Measurements from ENCODE around the gene TPRN.

The TPRN gene

GRCh38 chr9:137161558-137162486 is 38.7 kb downstream of the TPRN start:
- no peak for DNase-seq (ENCODE audit: low spot score)

- DNase-seq (ENCODE audit: low spot score) = no peak
These were observed 39.6 kb downstream of the TPRN start for GRCh38 chr9:137160716-137161557.

- DNase-seq (ENCODE audit: low spot score) = no peak
These were observed 40.5 kb downstream of the TPRN start for GRCh38 chr9:137160054-137160425.

- no peak for DNase-seq (ENCODE audit: low spot score)
These were observed 41.2 kb downstream of the TPRN start for GRCh38 chr9:137159105-137160053.

- no peak for DNase-seq (ENCODE audit: low spot score)
These were observed 41.9 kb downstream of the TPRN start for GRCh38 chr9:137158625-137159024.

- no peak for DNase-seq (ENCODE audit: low spot score)
These were observed 42.7 kb downstream of the TPRN start for GRCh38 chr9:137157618-137158415.

- DNase-seq (ENCODE audit: low spot score) = no peak
These were observed 43.8 kb downstream of the TPRN start for GRCh38 chr9:137156567-137157375.

- no peak for DNase-seq (ENCODE audit: low spot score)
These were observed 47.6 kb downstream of the TPRN start for GRCh38 chr9:137152844-137153405.

- peak; percentile 89 for DNase-seq (ENCODE audit: low spot score)
These were observed 49.7 kb downstream of the TPRN start for GRCh38 chr9:137150617-137151457.

- DNase-seq (ENCODE audit: low spot score) = peak; percentile 97
These were observed 50.5 kb downstream of the TPRN start for GRCh38 chr9:137149942-137150616.

GRCh38 chr9:137149363-137149762 is 51.2 kb downstream of the TPRN start:
- no peak for DNase-seq (ENCODE audit: low spot score)

GRCh38 chr9:137148661-137149060 is 51.9 kb downstream of the TPRN start:
- DNase-seq (ENCODE audit: low spot score) = no peak

GRCh38 chr9:137148242-137148641 is 52.3 kb downstream of the TPRN start:
- no peak for DNase-seq (ENCODE audit: low spot score)

- no peak for DNase-seq (ENCODE audit: low spot score)
These were observed 52.8 kb downstream of the TPRN start for GRCh38 chr9:137147793-137148160.

- no peak for DNase-seq (ENCODE audit: low spot score)
These were observed 53.3 kb downstream of the TPRN start for GRCh38 chr9:137147091-137147792.

GRCh38 chr9:137146527-137146918 is 54.0 kb downstream of the TPRN start:
- no peak for DNase-seq (ENCODE audit: low spot score)

GRCh38 chr9:137145731-137146526 is 54.6 kb downstream of the TPRN start:
- DNase-seq (ENCODE audit: low spot score) = no peak
